Spinal cord (tissue), 10 donors: ENCODE data around the gene GMDS. TPM values are rescaled to one million over a fixed set of nuclear protein-coding genes. Genes with fewer than 3 reads are reported as not detected.

Experiments used
- DNase-seq, 6 donors: peaks; one replicate each; pipeline versions ENCODE4 v3.0.0 to v3.0.0-alpha.2; 2013 to 2015; ENCODE audit warnings: low spot score in 6 of 6, low read depth in 4 of 6
- H3K27ac ChIP-seq: one replicate; pipeline ENCODE4 v1.5.1; 2013; ENCODE audit warnings: low read depth, low read length, control low read depth
- H3K27me3 ChIP-seq: one replicate; pipeline ENCODE4 v1.6.1; 2013; ENCODE audit warnings: low read length; ENCODE audit not compliant: control insufficient read depth, insufficient read depth
- H3K36me3 ChIP-seq: one replicate; pipeline ENCODE4 v1.6.1; 2013; ENCODE audit warnings: low read length; ENCODE audit not compliant: control insufficient read depth, insufficient read depth
- H3K4me1 ChIP-seq: one replicate; pipeline ENCODE4 v1.6.1; 2013; ENCODE audit warnings: low read length; ENCODE audit not compliant: control insufficient read depth, insufficient read depth
- H3K4me3 ChIP-seq: one replicate; pipeline ENCODE4 v1.5.1; 2013; ENCODE audit warnings: low read depth, low read length, control low read depth
- H3K9me3 ChIP-seq: one replicate; pipeline ENCODE4 v1.6.1; 2013; ENCODE audit warnings: low read length; ENCODE audit not compliant: control insufficient read depth, insufficient read depth
- WGBS: methylation state at CpG from one replicate; pipeline ENCODE4 v1.1.5; 2013; ENCODE audit warnings: missing lambda C conversion rate; ENCODE audit not compliant: insufficient coverage; 5-methylcytosine and 5-hydroxymethylcytosine counted together
- polyA plus RNA-seq, 2 donors: library from polyadenylated mRNA; unstranded; fragments of 120-200 nt; gene quantifications; one replicate each; pipeline ENCODE4 v1.2.1, GENCODE V29; 2013; ENCODE audit not compliant: insufficient read length in 2 of 2
- total RNA-seq, 2 donors: library from RNA; depleted of rRNA in 1 of 2; stranded (reverse); fragments of 120-200 nt in 1 of 2; fragments of >200 nt in 1 of 2; gene quantifications; one replicate each; pipeline versions ENCODE4 v1.2.3 to v1.2.4, GENCODE V29; 2013 to 2014
- donor health status: healthy.

Gene GMDS
- total and polyA plus RNA-seq, 4 donors = 35.3 to 87.4 (median 49.6) TPM

DNA sequence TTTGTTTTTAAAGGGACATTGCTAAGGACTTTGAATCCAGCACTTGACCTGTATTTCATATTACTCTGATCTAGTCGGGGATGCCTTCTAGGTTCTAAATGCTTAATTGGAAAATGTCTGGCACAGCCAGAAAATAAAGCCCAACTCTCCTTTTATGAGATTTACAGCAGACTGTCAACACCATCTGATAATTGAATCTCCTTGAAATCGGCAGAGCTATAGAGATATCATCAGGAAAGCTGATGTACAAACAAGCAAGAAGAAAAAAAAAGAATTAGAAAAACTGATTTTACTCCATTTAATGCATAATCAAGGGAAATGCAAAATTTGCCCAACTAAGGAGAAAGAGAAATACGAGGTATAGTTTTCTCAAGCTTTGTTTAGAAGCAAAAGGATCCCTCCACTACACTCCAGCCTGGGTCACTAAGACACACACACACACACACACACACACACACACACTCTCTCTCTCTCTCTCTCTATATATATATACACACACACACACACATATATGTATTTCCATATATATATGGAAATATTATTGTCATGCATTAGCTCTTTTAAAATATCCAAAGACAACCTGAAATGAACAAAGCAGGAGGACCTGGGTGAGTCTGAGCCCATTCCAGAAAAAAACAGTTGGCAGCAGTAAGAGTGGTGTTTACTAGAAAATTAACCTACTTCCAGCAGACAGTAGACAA, 645.2 kb downstream of the GMDS start:
- WGBS = no CpG with 5 or more reads among the region's 3 CpGs
- Histone ChIP-seq H3K27ac (no peak overlapping the region), H3K36me3 (no peaks in the 10 kb centered on the region), H3K4me1 (peaks cover 30% of the 10 kb centered on the region), H3K9me3 (no peaks in the 10 kb centered on the region), H3K4me3 (no peak overlapping the region), H3K27me3 (peaks cover 89% of the 10 kb centered on the region)
- no peak for DNase-seq

DNA sequence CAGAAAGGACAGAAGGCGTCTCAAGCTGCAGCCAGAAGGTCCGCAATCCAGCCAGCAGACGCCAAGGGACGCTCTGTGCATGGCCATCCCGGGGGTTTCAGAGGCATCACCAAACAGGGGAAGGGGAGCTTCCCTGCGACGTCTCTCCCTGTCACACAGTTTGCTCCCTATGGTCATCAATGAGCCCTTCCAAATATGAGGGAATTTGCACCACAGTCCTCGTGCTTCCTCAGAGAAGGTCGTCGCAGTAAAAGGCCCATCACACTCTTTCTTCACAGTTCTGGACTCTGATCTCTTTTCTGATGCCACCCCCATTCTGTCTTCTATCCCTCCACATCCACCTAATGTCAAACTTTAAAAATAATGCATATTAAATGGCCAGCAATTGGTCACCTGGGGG, 645.9 kb downstream of the GMDS start:
- Histone ChIP-seq H3K9me3 (no peaks in the 10 kb centered on the region), H3K4me1 (peaks cover 28% of the 10 kb centered on the region), H3K27me3 (peaks cover 88% of the 10 kb centered on the region), H3K36me3 (no peaks in the 10 kb centered on the region), H3K27ac (no peak overlapping the region), H3K4me3 (no peak overlapping the region)
- no peak for DNase-seq
- 84% methylated on average over 10 of the region's 10 CpGs for WGBS

DNA sequence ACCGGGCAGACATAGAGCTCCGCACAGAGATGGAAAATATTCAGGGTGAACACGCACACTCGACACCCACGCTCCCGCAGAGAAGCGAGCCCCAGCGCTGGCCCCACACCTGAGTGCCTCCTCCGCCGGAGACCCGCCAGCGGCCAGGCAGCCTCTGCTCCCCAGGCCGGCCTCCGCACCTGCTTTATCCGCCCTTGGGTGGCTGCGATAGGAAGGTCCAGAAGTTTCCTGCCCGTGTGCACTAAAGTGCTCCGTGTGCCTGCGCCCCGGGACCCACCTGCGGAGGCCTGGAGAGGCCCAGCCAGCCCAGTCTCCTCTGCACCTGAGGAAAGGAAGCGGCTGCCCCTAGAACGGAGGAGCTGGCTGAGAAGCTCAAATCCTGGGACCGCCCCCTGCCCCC, 646.5 kb downstream of the GMDS start:
- Histone ChIP-seq H3K4me1 (peaks cover 28% of the 10 kb centered on the region), H3K27ac (no peak overlapping the region), H3K27me3 (peaks cover 88% of the 10 kb centered on the region), H3K36me3 (no peaks in the 10 kb centered on the region), H3K9me3 (no peaks in the 10 kb centered on the region), H3K4me3 (no peak overlapping the region)
- 88% methylated on average over 23 of the region's 24 CpGs for WGBS
- DNase-seq = no peak

DNA sequence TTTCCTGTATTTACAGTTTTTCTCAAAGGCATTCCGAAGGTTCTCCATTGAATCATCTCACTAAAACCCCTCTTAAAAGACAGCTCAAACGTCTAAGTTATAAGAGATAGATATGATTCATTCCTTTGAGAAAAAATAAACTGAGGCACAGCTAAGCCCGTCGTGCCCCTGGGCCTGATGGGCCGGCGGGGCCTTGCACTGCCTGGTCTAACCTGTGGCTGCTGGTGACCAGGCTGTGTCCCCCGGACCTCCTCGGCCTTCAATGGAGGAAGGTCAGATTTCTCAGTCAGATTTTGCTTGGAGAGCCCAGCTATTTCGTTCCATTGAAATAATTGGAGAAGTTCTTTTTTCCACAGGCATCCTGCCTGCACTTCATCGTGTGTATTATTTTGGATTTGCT, 647.0 kb downstream of the GMDS start:
- Histone ChIP-seq H3K4me3 (no peak overlapping the region), H3K27me3 (peaks cover 88% of the 10 kb centered on the region), H3K27ac (no peak overlapping the region), H3K4me1 (peaks cover 26% of the 10 kb centered on the region), H3K36me3 (no peaks in the 10 kb centered on the region), H3K9me3 (no peaks in the 10 kb centered on the region)
- 95% methylated on average over 8 of the region's 10 CpGs for WGBS
- DNase-seq = no peak

DNA sequence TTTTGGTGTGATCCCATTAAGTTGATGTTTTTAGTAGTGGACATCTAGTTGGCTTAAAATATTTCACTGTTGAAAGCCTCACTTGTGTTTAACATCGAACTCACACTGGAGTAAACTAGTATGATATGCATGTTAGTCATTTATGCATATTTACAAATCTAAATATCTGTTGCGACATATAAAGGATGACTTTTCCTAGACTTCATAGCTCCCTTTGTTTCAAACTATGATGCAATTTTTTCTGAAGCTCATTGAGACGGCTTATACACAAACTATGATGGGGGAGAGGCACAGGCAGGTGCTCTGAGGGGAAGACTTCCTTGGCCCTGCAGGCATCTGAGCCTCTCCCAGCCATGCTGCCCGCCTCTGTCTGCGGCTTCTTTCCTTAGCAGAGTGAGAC, 647.5 kb downstream of the GMDS start:
- peaks cover 87% of the 10 kb centered on the region for H3K27me3 ChIP-seq
- 94% methylated on average over 2 of the region's 5 CpGs for WGBS
- DNase-seq = no peak
- no peaks in the 10 kb centered on the region for H3K36me3 ChIP-seq
- H3K4me3 ChIP-seq = no peak overlapping the region
- peaks cover 26% of the 10 kb centered on the region for H3K4me1 ChIP-seq
- no peak overlapping the region for H3K27ac ChIP-seq
- H3K9me3 ChIP-seq = no peaks in the 10 kb centered on the region

DNA sequence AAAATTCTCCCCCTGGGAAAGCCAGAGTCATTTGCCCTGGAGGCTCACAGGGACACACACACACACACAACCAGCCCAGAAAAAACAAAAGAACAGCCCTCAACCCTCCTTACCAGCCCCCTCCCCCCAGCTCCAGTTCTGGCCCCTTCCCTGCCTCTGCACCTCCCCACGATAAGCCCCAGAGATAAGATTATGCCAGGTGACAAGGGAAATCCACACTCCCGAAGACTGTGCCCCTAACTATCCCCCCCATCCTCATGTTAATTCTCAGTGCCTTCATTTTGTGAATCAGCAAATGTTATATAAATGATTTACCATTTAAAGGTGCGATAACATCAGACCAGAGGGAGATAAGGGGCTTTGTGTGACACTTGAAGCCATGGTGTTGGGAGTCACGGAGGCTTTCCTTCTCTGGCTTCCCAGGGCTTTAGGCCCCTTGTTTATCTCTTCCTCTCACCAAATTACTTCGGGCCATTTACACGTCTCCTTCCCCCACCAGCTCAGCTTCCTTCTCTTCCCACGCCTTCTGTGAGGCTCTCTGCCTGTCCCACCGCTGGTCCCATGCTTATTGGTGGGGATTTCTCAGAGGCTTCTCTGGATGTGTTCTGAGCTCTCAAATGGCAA, 648.2 kb downstream of the GMDS start:
- Histone ChIP-seq H3K27me3 (peaks cover 82% of the 10 kb centered on the region), H3K27ac (no peak overlapping the region), H3K4me3 (no peak overlapping the region), H3K4me1 (peaks cover 26% of the 10 kb centered on the region), H3K9me3 (no peaks in the 10 kb centered on the region), H3K36me3 (no peaks in the 10 kb centered on the region)
- no peak for DNase-seq
- WGBS = 50% methylated on average over 1 of the region's 8 CpGs

DNA sequence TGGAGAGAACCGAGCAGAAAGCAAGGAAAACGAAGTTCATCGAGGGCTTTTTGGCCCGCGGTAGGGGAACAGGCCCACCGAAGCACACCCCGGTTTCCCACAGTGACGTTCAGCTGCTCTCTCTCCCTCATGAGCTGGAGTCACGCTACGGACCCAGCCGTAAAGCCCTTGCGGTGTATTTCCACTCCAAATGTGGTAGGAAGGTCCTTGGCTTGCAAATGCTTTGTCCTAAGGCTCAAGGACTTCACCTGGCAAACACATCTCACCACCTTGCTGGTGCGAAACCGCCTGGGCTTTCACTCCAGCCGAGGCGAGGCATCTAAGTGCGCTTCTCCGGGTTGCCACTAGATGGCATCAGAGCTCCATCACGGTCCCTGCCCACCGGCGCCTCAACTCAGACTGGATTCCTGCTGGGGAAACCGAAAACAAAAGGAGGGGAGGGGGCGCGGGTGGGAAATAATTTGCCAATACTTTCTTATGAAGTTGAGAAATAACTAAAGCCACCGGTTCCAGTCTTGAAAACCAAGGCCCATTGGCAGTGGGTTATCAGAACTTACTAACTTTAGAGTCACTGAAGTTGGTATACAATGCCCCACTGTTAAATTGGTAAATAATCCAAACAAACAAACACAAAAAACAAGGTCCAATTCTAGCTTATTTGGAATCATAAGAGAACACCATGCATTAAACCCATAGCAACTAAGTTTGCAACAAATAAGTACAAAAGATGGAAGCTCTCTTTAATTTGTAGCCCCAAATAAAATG, 649.1 kb downstream of the GMDS start:
- WGBS = 19% methylated on average over 19 of the region's 25 CpGs
- peak in 2 of 6 donors; percentile 83 to 85 for DNase-seq
- Histone ChIP-seq H3K27me3 (peaks cover 72% of the 10 kb centered on the region), H3K27ac (no peak overlapping the region), H3K9me3 (no peaks in the 10 kb centered on the region), H3K36me3 (no peaks in the 10 kb centered on the region), H3K4me1 (peaks cover 19% of the 10 kb centered on the region), H3K4me3 (no peak overlapping the region)

DNA sequence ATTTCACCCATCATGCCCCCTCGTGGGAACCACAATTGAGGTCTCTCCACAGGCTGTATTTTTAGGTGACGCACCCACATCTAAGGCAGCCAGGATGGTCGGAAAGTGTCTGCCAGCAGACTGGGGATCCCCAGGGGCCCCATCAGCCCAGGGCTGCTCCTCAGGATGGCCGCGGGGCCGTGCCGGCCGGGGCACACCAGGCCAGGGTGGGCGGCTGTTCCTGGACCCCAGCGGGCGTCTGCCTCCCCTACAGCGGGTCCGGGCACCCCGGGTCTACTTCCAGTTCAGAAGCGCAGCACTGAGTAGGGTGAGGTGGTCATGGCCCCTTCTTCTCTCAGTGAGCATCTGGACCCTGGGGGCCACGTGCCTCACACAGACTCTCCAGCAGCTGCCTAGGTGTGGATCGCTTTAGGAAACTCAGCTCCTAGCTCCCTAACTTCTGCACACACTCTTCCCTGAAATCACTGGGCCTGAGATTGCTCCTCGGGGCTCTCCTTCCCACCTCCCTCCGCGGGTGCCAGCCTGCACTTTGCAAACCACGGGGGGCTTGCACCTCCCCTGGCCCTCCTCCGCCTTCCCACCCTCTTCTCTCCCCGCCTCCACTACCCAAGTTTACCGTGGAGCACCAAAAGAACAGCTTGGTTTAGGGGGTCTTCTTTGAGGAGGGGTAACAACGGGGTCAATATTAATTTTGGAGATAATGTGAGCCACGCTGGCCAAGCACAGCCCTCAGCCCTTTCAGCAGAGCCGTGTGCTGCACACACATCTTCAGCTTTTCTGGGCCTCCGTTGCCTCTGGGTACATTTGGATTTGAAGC, 649.9 kb downstream of the GMDS start:
- Histone ChIP-seq H3K9me3 (no peaks in the 10 kb centered on the region), H3K36me3 (no peaks in the 10 kb centered on the region), H3K27me3 (peaks cover 65% of the 10 kb centered on the region), H3K27ac (no peak overlapping the region), H3K4me3 (no peak overlapping the region), H3K4me1 (peaks cover 17% of the 10 kb centered on the region)
- DNase-seq = no peak
- WGBS = 73% methylated on average over 19 of the region's 28 CpGs

DNA sequence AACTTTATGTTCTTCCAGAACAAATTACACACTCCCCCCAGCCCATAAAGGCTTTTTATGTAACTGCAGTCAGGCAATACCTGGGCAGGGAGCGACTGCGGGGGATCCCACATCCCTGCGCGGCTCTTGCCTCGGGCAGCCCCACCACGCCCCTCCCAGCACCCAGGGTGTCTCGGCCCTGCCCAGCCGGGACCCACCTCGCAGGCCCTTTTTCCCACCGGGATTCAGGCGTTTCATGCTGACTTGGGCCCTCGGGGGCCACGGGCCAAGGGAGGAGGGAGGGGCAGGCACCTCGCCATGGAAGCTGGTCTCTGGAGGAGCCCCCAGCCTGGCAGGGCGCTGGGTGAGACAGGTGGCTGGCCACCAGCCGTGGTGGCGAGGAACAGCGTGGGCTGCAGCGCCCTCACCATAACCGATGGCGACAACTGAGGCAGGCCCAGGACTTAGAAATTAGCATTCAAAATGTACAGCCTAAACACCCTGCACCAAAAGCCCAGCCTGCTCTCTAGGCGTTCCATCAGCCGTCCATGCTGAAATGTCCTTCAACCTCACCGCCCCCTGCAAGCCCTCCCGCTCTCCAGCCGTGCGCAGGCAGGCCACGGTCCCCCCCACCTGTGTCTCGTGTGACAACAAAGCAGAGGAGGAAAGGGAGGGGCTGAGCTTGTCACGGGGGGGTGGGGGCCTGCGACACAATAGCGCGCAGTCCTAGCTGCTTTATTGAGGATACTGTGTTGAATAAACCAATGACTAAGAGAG, 650.8 kb downstream of the GMDS start:
- Histone ChIP-seq H3K4me1 (peaks cover 17% of the 10 kb centered on the region), H3K4me3 (no peak overlapping the region), H3K36me3 (no peaks in the 10 kb centered on the region), H3K27me3 (peaks cover 56% of the 10 kb centered on the region), H3K9me3 (no peaks in the 10 kb centered on the region), H3K27ac (no peak overlapping the region)
- 67% methylated on average over 29 of the region's 33 CpGs for WGBS
- DNase-seq = no peak
